CD4-positive, alpha-beta T cell treated with Interleukin-15 for 4 hours (primary cell): ENCODE data around the gene P4HA1.

ENCODE experiments used
- DNase-seq: peaks from one replicate; pipeline ENCODE4 v3.0.0-alpha.2; 2020; ENCODE audit warnings: low spot score

The P4HA1 gene

GRCh38 chr10:73093922-73094850 is 2.5 kb downstream of the P4HA1 start:
- no peak for DNase-seq

GRCh38 chr10:73092830-73093229 is 3.8 kb downstream of the P4HA1 start:
- no peak for DNase-seq

- no peak for DNase-seq
Observed at GRCh38 chr10:73088304-73088703, 8.4 kb downstream of the P4HA1 start.

GRCh38 chr10:73086816-73087215 is 9.8 kb downstream of the P4HA1 start:
- DNase-seq, result no peak

GRCh38 chr10:73084209-73084608 is 12.5 kb downstream of the P4HA1 start:
- DNase-seq, result no peak

- no peak for DNase-seq
Observed at GRCh38 chr10:73083221-73083620, 13.4 kb downstream of the P4HA1 start.

GRCh38 chr10:73079779-73080541 is 16.7 kb downstream of the P4HA1 start:
- DNase-seq, result no peak

GRCh38 chr10:73076360-73077183 is 20.1 kb downstream of the P4HA1 start:
- no peak for DNase-seq

GRCh38 chr10:73075829-73076228 is 20.8 kb downstream of the P4HA1 start:
- DNase-seq, result no peak

- no peak for DNase-seq
Observed at GRCh38 chr10:73073627-73074026, 23.0 kb downstream of the P4HA1 start.

GRCh38 chr10:73065441-73065840 is 31.2 kb downstream of the P4HA1 start:
- DNase-seq, result no peak

- DNase-seq, result no peak
Observed at GRCh38 chr10:73061743-73062142, 34.9 kb downstream of the P4HA1 start.

- DNase-seq, result peak; percentile 42
Observed at GRCh38 chr10:73060738-73061635, 35.7 kb downstream of the P4HA1 start.

GRCh38 chr10:73060173-73060572 is 36.5 kb downstream of the P4HA1 start:
- DNase-seq, result no peak

- DNase-seq, result no peak
Observed at GRCh38 chr10:73058057-73058591, 38.5 kb downstream of the P4HA1 start.

GRCh38 chr10:73054286-73054685 is 42.4 kb downstream of the P4HA1 start:
- DNase-seq, result no peak

GRCh38 chr10:73053275-73053674 is 43.4 kb downstream of the P4HA1 start:
- no peak for DNase-seq

GRCh38 chr10:73044378-73045285 is 52.0 kb downstream of the P4HA1 start:
- no peak for DNase-seq

- no peak for DNase-seq
Observed at GRCh38 chr10:73043766-73044377, 52.8 kb downstream of the P4HA1 start.
